AG09309 (cell line): Measurements from ENCODE around the gene MILR1.
"Not testable (repeated sequence)": the region's sequence is repeated elsewhere in the genome, so short reads cannot be mapped to it uniquely, and the experiment has no call there.

Experiments used
- DNase-seq: peaks from one replicate; pipeline ENCODE4 v3.0.0-alpha.2; 2010; ENCODE audit warnings: low read depth
- H3K4me3 ChIP-seq: 2 replicates; pipeline ENCODE4 v1.5.1; 2011; ENCODE audit warnings: mild to moderate bottlenecking, low read depth, low read length, moderate library complexity; ENCODE audit not compliant: control insufficient read depth
- TF ChIP-seq, protein P1 (sequence below): IDR thresholded peaks from 2 replicates; pipeline ENCODE4 v1.5.1; 2011; ENCODE audit warnings: mild to moderate bottlenecking, low read depth, low read length, inconsistent platforms; ENCODE audit not compliant: insufficient read depth, control insufficient read depth; ENCODE audit errors: missing control alignments

Gene MILR1

DNA sequence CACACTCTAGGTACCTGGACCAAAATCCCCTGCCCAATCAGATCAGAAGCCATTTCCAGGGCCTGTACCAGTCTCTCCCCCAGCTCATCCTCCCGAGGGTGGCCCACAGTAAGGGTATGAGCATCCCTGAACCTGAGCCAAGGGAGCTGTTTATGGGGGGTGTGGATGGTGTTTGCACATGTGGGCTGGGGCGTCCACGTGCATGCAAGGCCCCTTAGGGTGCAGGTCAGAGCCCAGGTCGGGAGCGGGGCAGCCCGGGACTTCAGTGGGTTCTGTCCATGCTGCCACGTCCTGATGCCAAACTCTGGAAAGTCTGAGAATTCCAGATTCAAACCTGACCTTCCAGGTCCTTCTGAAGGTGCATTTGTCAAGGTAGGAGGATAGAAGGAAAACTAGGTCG lies 9.8 kb downstream of the MILR1 start:
- no peak overlapping the region for H3K4me3 ChIP-seq
- no peak for DNase-seq
- TF ChIP-seq, protein P1, sequence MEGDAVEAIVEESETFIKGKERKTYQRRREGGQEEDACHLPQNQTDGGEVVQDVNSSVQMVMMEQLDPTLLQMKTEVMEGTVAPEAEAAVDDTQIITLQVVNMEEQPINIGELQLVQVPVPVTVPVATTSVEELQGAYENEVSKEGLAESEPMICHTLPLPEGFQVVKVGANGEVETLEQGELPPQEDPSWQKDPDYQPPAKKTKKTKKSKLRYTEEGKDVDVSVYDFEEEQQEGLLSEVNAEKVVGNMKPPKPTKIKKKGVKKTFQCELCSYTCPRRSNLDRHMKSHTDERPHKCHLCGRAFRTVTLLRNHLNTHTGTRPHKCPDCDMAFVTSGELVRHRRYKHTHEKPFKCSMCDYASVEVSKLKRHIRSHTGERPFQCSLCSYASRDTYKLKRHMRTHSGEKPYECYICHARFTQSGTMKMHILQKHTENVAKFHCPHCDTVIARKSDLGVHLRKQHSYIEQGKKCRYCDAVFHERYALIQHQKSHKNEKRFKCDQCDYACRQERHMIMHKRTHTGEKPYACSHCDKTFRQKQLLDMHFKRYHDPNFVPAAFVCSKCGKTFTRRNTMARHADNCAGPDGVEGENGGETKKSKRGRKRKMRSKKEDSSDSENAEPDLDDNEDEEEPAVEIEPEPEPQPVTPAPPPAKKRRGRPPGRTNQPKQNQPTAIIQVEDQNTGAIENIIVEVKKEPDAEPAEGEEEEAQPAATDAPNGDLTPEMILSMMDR = no peak

DNA sequence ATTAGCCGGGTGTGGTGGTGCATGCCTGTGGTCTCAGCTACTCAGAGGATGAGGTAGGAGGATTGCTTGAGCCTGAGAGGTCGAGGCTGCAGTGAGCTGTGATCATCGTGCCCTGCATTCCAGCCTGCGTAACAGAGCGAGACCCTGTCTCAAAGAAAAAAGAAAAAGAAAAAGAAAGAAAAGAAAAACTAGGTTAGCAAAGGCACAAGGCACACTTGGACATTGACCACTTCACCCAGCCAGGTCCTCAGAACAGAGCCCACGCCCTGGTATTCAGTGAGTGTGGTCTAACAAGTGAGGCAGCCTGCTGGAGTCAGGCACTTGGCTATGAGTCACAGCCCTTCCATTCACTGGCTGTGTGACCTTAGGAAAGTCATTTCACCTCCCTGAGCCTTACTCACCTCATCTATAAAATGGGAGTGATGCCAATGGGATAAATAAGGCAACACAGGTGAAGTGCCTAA lies 10.4 kb downstream of the MILR1 start:
- TF ChIP-seq, protein P1 = no peak
- no peak overlapping the region for H3K4me3 ChIP-seq
- no peak for DNase-seq

DNA sequence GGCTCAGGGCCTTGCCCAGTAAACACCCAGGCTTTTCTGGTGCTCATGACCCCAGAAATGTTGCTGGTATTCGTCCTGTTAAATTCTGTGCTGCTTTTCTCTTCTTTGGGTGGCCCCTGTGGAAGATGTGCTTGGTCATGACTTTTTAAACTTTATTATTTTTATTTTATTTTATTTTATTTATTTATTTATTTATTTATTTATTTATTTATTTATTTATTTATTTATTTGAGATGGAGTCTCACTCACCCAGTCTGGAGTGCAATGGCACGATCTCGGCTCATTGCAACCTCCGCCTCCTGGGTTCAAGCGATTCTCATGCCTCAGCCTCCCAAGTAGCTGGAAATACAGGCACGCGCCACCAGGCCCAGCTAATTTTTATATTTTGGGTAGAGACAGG lies 10.9 kb downstream of the MILR1 start:
- H3K4me3 ChIP-seq, DNase-seq: not testable (repeated sequence)

DNA sequence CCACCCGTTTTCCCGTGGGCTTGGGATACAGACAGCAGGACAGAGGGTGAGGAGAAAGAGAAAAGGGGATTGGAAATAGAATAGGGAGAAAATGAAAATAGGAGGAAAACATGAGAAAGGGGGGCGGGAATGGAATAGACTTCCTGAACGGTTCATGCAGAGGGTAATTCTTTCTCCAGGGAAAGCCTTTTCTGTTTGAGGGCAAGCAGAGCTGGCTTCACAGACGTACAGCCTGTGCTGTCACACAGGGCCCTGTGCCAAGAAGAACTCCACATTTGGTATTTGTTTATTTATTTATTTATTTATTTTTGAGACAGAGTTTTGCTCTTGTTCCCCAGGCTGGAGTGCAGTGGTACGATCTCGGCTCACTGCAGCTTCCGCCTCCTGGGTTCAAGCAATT lies 12.0 kb downstream of the MILR1 start:
- DNase-seq = no peak
- H3K4me3 ChIP-seq = no peak overlapping the region
- TF ChIP-seq, protein P1 = no peak

DNA sequence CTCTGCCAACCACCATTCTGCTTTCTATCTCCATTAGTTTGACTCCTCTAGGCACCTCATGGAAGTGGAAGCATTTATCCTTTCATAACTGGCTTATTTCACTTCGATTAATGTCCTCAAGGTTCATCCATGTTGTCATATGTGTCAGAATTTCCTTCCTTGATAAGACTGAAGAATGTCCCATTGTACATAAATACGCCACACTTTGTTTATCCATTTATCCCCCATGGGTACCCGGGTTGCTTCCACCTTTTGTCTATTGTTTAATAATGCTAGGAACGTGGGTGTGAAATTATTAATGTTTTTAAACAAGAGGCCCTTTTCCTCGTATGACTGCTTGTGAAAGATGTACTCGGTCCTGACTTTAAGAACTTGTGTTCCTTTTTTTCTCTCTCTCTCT lies 12.9 kb downstream of the MILR1 start:
- H3K4me3 ChIP-seq = no peak overlapping the region
- TF ChIP-seq, protein P1 = no peak
- no peak for DNase-seq

DNA sequence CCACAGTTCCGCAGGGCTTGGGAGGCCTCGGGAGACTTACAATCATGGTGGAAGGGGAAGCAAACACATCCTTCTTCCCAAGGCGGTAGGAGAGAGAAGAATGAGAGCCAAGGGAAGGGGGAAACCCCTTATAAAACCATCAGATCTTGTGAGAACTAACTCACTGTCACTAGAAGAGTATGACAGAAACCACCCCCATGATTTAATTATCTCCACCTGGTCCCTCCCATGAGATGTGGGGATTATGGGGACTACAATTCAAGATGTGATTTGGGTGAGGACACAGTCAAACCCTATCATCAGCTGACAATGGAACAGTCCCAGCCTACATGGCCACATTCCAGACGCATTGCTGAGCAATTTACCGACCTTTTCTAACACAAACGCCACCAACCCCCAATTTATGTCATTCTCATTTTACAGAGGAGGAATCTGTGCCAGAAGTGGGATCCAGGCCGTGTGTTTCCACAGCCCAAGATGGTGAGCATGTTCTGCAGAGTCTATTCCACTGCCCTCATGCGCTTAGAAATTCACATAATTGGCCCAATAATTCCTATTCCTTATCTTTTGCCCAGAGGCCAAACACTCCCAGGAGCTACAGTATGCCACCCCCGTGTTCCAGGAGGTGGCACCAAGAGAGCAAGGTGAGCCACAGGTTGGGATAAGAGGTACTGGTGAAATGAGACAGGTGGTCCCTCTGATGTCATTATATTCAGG lies 17.3 kb downstream of the MILR1 start:
- TF ChIP-seq, protein P1 = no peak
- no peak overlapping the region for H3K4me3 ChIP-seq
- no peak for DNase-seq

DNA sequence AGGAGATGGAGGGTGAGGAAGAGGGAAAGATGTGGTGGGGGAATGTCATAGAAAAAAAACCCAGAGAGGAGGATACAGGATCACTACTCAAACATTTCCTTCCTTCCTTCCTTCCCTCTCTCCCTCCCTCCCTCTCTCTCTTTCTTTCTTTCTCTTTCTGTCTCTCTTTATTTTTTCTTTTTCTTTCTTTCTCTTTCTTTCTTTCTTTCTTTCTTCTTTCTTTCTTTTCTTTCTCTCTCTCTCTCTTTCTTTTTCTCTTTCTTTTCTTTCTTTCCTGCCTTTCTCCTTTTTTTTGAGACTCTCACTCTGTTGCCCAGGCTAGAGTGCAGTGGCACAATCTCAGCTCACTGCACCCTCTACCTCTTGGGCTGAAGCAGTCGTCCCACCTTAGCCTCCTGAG lies 17.9 kb downstream of the MILR1 start:
- not testable (repeated sequence) for DNase-seq, H3K4me3 ChIP-seq

DNA sequence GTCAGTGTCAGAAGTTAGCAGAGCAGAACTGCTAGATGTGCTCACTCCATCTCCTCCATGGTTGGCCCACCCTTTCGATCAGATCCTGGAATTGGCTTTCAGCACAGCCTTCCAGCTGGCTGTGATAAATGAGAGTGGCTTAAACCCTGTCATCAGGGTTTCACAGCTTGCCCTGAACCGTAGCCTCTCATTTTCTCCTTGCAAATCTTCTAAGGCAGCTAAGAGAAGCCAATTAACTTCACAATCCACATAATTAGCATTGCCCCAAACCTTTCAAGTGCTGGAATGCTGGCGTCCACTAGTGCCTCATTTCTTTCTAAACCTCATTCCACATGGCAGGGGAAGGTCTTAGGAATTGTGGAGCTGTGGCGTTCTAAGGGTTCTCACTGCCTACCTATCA lies 21.7 kb downstream of the MILR1 start:
- DNase-seq = no peak
- TF ChIP-seq, protein P1 = no peak
- H3K4me3 ChIP-seq = no peak overlapping the region
